Activated T-cell treated with anti-CD3 and anti-CD28 coated beads for 4 hours (primary cell): ENCODE results near the gene DNAJC30.
A peak's percentile ranks its signal among the peaks of the same experiment; 100 is the strongest.
"Not testable (repeated sequence)": the region's sequence is repeated elsewhere in the genome, so short reads cannot be mapped to it uniquely, and the experiment has no call there.

Experiments
- DNase-seq: peaks from one replicate; pipeline ENCODE4 v3.0.0-alpha.2; 2020

DNAJC30 gene

DNA sequence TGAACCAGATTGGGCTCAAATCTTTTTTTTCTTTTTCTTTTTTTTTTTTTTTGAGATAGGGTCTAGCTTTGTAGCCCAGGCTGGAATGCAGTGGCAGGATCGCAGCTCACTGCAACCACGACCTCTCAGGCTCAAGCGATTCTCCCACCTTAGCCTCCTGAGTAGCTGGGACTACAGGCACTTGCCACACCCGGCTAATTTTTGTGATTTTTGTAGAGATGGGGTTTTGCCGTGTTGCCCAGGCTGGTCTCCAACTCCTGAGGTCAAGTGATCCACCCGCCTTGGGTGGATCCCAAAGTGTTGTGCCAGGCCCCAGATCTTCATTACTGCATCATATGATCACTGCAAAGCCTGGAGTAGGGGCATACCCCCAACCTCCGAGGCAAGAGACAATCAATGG is 2.8 kb downstream of the DNAJC30 start:
- no peak for DNase-seq

DNA sequence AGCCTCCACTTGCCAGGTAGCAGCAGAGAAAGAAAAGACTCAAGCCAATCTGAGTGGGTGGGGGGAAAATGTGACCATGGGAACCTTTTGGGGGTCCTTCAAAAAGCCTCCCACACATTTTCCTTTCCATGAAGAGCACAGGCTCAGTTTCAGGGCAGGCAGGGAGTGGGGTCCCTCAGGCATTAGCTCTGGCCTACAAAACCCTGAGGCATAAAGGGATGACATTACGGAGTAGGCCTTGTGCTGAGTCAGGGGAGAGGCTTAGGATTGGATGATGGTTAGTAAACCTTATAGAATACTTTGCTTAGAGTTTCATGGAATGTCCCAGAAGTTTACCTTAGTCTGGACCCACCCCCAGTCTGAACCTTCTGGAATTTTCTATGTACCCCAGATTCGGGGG is 3.5 kb downstream of the DNAJC30 start:
- DNase-seq: no peak

DNA sequence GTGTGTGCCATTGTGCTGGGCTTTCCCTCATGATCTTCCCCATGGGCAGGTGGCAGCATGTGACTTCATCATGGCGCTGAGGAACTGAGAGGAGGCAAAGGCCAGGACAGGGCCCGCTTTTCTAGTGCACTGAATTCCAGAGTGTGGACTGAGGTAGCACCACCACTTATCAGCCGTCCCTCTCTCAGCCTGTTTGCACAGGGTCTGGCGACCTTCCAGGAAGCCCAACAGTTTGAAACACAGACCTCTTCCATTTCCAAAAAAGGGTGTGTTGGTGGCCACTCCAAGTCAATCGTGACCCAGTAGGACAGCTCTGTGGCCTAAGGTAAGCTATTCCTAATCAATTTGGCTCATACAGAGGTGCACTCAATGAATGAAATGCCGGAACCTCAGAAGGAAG is 4.4 kb downstream of the DNAJC30 start:
- DNase-seq: no peak

DNA sequence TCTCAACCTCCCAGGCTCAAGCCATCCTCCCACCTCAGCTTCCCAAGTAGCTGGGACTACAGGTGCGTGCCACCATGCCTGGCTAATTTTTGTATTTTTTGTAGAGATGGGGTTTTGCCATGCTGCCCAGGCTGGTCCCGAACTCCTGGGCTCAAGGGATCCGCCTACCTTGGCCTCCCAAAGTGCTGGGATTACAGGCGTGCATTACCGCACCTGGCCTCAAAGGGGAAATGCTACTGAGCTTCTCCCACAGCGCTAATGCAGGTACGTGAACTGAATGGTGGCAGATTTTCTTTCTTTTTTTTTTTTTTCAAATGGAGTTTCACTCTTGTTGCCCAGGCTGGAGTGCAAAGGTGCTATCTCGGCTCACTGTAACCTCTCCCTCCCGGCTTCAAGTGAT is 7.2 kb downstream of the DNAJC30 start:
- DNase-seq: not testable (repeated sequence)

DNA sequence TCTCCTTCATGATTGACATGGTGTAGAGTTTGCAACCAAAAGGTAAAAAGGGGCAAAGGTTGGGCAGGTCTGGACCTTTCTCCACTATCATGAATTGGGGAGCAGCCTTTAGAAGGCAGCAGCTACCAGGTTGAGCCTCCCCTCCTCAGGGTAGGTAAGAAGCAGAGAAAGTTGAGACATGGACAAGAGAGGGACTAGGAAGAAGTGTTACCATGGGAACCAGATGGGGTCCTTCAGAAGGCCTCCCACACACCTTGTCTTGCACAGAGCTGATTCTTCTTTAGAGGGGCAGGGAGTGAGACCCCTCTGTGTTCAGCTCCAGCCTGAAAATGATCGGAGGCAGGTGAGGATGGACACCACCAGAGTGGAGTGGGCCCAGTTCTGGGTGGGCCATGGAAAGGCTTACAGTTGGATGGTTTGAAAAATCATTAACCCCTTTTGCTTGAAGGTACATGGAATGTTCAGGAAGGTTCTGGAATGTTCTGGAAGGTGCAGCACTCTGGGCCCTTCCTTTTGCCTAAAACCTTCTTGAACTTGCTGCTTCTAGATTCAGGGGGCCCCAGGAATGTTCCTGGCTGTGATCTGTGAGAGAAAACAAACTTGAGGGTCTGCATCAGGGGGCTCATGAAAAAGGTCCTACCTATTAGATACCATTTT is 8.7 kb downstream of the DNAJC30 start:
- DNase-seq: no peak

DNA sequence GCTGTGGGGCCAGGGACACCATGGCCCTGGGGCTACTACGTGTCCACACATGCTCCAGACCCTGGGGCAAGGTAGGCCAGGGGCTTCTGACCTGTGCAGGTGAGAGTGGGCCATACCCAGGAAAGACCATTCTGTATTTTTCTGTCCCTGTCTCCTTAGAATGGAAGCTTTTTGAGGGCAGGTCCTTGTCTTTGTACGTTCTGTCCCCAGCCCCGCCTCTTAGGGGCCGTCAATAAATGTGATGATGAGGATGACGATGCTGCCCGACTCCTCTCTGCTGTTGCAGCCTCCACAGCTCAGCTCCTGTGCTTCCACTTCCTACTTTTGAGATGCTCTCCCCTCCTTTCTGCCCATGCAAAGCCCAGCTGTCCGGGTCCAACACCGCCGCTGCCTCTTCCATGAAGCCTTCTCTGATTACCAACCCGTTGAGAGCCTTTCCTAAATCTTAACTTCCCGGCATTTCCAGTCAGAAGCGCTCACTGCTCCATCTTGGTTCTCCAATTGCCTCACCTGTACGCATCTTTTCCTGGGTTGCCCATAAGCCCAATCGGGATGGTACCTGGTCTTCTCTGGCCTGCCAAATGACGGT is 11.3 kb downstream of the DNAJC30 start:
- DNase-seq: no peak

DNA sequence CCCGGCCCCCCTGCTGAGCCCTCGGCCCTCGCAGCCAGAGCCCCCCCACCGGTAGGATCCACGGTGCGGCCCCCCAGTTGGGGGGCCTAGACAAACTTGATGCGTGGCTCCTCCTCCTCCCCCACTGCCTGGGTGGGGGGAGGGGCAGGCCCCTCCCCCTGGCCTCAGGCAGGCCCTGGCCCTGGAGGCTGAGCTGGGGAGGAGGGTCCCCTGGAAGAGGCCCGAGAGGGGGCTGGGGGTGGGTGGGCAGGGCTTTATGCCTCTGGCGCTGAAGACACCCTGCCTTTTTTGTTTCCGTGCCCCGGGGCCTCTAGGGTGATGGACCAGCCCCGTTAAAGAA is 12.0 kb downstream of the DNAJC30 start:
- DNase-seq: no peak

DNA sequence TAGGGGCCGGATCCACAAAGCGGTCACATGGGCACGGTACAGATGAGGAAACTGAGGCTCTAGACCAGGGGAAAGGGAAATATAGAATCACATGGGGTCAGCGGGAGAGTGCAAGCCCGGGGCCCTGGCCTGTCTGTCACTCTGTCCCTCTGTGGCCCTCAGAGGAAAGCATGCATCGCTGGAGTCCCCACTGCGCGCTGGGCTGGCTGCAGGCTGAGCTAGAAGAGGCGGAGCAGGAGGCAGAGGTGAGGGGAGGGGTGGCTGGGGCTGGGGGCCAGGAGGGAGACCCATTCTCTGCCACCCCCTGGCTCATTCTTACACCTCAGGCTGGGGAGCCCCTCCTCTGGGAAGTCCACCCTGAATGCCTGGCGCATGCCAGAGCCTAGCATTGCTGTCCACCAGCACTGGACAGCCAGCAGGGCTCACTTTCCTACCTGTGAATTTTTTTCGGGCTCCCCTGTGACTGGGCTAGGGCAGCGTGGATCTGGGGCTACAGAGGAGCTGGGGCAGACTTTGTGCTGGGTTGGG is 13.3 kb downstream of the DNAJC30 start:
- DNase-seq: no peak

DNA sequence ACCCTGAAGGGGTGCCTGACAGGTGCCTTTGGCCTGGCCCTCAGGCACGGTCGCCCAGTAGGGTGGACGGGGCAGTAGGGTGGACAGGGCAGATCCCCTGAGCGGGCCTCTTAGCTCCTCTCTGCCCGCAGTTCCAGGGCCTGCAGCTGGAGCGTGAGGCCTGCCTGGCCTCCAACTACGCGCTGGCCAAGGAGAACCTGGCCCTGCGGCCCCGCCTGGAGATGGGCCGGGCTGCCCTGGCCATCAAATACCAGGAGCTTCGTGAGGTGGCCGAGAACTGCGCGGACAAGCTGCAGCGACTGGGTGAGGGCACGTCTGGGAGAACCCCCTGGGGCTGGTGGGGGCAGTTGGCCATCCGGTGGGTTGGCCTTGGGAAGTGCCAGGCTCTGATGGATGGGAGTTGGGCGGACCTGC is 14.0 kb downstream of the DNAJC30 start:
- no peak for DNase-seq

DNA sequence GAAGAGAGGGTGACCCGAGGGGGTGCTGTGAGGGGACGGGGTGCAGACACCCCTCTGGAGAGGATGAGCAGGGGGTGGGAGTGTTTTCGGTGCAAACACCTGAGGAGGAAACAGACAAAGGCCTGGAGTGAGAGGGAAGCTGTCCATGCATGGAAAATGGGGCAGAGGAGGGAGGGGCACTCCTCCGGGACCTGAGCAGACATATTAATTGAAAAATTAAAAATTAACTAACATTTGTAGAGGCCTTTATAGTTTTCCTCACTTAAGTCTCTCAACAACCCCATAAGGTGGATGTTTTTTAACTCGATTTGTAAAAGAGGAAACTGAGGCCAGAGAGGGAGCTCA is 14.4 kb downstream of the DNAJC30 start:
- no peak for DNase-seq

DNA sequence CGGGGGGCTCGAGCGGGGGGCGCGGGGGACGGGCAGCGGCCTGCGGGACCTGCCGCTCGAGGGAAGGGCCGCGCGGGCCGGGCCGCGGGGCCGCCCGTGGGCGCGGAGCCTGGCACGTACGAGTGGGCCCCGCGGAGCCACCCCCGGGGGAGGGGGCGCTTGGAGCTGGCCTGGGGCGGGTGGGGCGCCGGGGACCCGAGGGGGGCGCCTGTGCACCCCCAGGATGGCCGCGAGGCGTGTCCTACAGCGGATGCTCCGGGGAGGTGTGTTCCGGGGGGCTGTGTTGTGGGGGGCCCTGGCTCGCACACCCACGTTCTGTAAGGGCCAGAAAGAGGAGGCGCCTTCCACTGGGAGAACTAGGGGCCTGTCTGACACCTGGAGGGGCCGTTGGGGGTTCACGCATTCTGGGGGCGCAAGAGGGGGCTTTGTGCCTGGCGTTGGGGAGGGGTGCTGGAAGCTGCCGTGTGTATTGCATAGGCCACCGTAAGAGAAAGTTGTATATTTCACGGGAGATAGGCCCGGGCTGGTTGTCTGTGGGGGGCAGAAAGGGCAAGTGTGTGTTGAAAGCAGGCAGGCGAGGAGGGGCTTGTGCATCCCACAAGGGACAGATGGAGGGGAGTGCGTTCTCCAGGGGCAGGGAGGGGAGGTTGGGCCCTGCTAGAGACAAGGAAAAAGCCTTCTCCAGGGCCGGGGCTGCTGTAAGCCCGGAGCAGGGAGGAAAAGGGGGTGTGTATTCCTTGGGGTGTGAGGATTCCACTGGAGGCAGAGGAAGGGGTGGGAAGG is 15.0 kb downstream of the DNAJC30 start:
- no peak for DNase-seq

DNA sequence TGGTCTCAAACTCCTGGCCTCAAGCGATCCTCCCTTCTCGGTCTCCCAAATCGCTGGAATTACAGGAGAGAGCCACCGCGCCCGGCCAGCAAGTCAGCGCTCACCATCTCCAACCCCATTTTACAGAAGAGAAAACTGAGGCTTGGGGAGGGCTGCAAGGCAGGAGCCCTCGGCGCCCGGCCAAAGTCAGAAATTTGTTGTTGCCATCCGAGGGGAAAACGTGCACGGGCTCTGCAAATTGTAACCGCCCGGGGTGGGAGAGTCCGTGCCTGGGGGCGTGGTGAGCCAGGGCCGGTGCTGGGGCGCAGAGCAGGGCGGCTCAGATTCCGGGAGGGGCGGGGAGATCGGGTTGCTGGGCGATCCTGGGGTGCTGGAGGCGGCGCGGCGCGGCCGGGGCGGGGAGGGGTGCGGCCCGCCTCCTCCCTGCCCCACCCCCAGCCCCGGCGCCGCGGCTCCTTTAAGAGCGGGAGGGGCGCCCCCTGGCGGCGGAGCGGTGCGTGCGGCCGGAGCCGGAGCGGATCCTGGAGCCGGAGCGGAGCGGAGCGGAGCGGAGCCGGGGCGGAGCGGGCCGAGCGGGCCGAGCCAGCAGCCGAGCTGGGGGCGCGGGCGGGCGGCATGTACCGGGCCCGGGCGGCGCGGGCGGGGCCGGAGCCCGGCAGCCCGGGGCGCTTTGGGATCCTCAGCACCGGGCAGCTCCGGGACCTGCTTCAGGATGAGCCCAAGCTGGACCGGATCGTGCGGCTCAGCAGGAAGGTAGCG is 15.7 kb downstream of the DNAJC30 start, which contains the start of gene VPS37D:
VPS37D (plus strand) TSS at position 488 of the 759 bp plus-strand sequence; CDS start at position 616, 128 bp downstream.
- peak; percentile 95 for DNase-seq

DNA sequence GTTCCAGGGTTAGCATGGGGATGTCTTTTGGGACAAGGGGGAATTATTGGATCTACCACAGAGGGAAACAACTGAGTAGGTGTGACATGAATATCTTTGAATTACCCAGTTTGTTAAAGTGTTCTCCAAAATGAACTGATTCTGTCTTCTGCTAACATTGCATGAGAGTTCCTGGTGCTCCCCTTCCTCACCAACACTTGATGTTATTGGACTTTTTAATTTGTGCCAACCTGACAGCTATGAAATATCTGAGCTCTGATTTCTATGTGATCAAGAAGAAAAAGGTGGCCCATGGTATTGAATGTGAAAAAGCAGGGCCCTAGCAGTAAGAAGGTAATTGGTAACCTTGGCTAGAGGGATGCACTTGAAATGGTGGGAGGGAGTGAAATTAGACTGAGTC is 20.2 kb downstream of the DNAJC30 start:
- DNase-seq: no peak

DNA sequence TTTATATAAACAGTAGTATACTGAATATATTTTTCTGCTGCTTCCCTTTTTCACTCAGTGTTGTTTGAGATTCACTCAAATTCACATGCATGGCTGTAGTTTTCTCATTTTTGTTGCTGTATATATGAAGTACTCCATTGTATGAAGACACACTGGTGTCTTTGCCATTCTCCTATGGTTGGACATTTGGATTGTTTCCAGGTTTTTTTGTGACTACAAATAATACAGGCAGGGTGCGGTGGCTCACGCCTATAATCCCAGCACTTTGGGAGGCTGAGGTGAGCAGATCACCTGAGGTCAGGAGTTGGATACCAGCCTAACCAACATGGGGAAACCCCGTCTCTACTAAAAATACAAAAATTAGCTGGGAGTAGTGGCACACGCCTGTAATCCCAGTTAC is 22.7 kb downstream of the DNAJC30 start:
- not testable (repeated sequence) for DNase-seq

DNA sequence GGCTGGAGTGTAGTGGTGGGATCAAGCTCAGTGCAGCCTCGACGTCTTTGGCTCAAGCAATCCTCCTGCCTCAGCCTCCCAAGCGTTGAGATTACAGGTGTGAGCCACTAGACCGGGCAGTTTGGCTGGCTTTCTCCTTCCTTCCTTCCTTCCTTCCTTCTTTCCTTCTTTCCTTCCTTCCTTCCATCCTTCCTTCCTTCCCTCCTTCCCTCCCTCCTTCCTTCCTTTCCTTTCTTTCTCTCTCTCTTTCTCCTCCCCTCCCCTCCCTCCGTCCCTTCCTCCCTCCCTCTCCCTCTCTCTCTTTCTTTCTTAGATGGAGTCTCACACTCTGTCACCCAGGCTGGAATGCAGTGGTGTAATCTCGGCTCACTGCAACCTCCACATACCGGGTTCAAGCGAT is 23.3 kb downstream of the DNAJC30 start:
- DNase-seq: no peak

DNA sequence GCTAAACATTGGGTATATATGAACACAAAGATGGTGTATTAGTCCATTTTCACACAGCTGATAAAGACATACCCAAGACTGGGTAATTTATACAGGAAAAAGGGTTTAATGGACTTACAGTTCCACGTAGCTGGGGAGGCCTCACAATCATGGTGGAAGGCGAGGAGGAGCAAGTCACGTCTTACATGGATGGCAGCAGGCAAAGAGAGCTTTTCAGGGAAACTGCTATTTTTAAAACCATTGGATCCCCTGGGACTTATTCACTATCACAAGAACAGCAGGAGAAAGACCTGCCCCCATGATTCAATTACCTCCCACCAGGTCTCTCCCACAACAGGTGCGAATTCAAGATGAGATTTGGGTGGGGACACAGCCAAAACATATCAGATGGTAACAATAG is 27.9 kb downstream of the DNAJC30 start:
- not testable (repeated sequence) for DNase-seq

DNA sequence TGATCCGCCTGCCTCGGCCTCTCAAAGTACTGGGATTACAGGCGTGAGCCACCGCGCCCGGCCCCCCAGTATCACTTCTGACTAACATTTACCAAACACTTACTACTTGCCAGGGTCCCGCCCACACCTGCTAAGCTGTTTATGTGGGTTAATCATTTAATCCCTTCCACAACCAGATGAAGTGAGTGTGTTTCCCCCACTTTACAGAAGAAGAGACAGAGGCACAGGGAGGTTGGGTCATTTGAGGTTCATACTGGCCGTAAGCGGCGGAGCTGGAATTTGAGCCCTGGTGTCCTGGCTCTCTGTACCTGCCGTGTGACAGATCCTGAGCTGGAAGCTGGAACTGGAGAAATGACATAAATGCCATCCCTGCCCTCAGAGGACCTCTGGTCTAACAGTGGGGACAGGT is 30.7 kb downstream of the DNAJC30 start:
- no peak for DNase-seq

DNA sequence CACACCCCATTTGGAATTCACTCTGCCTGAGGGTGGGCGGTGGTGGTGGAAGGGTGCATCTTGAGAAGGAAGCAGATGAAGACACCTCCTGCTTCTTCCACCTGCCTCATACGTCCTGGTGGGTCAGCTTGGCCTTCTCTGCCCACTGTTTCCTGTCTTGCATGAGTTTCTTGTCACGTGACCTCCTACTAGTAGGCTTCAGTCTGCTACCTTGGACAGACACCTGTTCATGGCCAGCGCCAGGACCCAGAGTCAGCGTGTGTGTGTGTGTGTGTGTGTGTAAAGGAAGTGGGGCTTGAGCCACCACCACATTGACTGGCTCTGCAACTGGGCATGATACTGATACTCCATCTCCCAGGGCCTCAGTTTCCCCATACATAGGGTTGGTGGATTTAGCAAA is 32.7 kb downstream of the DNAJC30 start:
- no peak for DNase-seq

DNA sequence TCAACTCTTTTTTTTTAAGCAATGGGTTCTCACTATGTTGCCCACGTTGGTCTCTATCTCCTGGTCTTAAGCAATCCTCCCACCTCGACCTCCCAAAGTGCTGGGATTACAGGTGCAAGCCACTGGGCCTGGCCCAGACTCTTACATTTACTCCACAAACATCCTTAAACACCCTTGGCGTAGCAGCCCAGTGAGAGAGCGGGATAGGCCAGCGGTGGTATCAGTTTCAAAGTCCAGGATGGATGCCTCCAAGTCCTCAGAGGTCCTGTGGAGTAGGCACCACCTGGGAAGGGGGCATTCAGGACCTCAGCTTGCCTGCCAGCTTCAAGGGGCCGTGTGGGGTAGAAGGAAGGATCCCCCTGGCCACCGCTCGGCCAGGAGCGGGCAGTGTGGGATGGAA is 33.7 kb downstream of the DNAJC30 start:
- DNase-seq: no peak

DNA sequence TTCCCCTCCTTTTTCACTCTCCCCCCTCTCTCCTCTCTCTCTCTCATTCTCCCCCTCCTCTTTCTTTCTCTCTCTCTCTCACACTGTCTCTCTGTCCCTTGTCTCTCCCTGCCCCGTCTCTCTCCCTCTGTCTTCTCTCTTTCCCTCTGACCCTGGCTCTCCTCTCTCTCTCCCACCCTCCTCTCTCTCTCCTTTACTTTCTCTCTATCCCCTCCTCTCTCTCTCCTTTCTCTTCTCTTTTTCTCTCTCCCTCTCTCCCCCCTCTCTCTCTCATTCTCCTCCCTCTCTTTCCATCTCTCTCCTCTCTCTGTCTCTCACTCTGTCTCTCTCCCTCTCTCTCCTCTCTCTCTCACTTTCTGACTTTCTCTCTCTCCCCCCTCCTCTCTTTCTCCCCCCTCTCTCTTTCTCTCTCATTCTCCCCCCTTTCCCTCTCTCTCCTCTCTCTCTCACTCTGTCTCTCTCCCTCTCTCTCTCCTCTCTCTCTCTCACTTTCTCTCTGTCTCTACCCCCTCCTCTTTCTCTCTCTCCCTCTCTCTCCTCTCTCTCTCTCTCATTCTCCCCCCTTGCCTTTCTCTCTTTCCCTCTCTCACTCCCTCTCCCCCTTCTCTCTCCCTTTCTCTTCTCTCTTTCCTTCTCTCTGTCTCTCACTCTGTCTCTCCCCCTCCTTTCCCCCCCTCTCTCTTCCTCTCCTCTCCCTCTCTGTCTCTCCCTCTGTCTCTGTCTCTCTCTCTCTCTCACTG is 34.5 kb downstream of the DNAJC30 start:
- DNase-seq: no peak

DNA sequence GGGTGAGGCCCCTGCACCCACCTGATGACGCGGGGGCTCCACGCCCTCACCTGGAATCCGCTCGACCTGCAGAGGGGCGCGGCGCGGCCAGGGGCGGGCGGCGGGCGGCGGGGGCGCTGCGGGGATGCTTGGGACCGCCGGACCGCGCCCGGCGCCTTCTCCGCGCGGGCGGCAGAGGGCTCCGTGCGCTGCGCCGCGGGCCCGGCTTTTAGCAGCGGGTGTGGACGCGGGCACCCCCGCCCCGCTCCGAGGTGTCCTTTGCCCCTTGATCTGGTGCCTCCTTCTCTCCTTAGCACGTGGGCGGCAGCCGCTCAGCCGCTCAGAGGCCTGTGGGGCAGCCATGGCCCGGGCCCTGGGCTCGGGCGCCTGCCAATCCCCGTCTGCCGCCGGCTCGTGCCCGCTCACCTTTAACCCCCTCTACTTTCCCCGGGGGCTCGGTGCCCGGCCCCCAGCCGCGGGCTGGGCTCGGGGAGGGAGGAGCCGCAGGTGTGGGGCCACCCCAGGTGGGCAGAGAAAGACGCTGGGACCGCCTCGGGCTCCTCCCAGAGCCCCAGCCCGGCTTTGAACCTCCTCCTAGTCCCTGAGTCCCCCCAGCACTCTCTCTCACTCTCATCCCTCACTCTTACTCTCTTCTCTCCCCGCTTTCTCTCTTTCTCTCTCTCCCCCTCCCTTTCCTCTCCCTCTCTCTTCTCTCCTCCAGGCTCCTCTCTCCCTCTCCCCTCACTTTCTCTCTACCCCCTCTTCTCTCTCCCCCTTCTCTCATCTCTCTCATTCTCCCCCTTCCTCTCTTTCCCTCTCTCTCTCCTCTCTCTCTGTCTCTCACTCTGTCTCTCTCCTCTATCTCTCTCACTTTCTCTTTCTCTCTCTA is 35.3 kb downstream of the DNAJC30 start:
- DNase-seq: no peak
